C4-2B (cell line): Measurements from ENCODE around the gene SPTB.

Experiments used
- CTCF ChIP-seq: fragments of 450-650 bp; conservative IDR thresholded peaks from 2 replicates; pipeline ENCODE4 v1.5.1; 2017; ENCODE audit warnings: mild to moderate bottlenecking
- ZFX ChIP-seq: fragments of 450-650 bp; IDR thresholded peaks from 2 replicates; pipeline ENCODE4 v1.6.1; 2017

- TF ChIP-seq CTCF (no peak), ZFX (no peak)
Measured at GRCh38 chr14:64899958-64900357, 20.3 kb upstream of the SPTB start.
